Measurements from ENCODE around the gene RBPJ.

The RBPJ gene

GRCh38 chr4:26320538-26321372, at the start of gene RBPJ:
TSS of gene RBPJ (plus strand) at chr4:26321014. CDS start at chr4:26321029, 15 bp downstream.
- DNase-seq: peak; percentile 87

GRCh38 chr4:26271703-26272102, 49.1 kb upstream of the RBPJ start:
- no peak for DNase-seq

- DNase-seq: no peak
Observed at GRCh38 chr4:26272654-26273615, 47.9 kb upstream of the RBPJ start.

GRCh38 chr4:26273616-26273980, 47.2 kb upstream of the RBPJ start:
- DNase-seq: no peak

GRCh38 chr4:26275281-26275680, 45.5 kb upstream of the RBPJ start:
- DNase-seq: no peak

- DNase-seq: no peak
Observed at GRCh38 chr4:26279446-26279845, 41.4 kb upstream of the RBPJ start.

- DNase-seq: no peak
Observed at GRCh38 chr4:26281881-26282280, 38.9 kb upstream of the RBPJ start.

- no peak for DNase-seq
Observed at GRCh38 chr4:26284536-26284935, 36.3 kb upstream of the RBPJ start.

- no peak for DNase-seq
Observed at GRCh38 chr4:26285272-26285671, 35.5 kb upstream of the RBPJ start.

GRCh38 chr4:26287756-26288155, 33.1 kb upstream of the RBPJ start:
- no peak for DNase-seq

- DNase-seq: no peak
Observed at GRCh38 chr4:26288355-26288909, 32.4 kb upstream of the RBPJ start.

GRCh38 chr4:26289401-26289800, 31.4 kb upstream of the RBPJ start:
- DNase-seq: no peak

GRCh38 chr4:26290321-26290720, 30.5 kb upstream of the RBPJ start:
- DNase-seq: no peak

GRCh38 chr4:26294904-26295303, 25.9 kb upstream of the RBPJ start:
- DNase-seq: no peak

GRCh38 chr4:26296021-26296420, 24.8 kb upstream of the RBPJ start:
- DNase-seq: no peak

- DNase-seq: no peak
Observed at GRCh38 chr4:26296514-26296913, 24.3 kb upstream of the RBPJ start.

GRCh38 chr4:26297219-26297618, 23.6 kb upstream of the RBPJ start:
- no peak for DNase-seq

- no peak for DNase-seq
Observed at GRCh38 chr4:26298198-26298947, 22.4 kb upstream of the RBPJ start.

GRCh38 chr4:26299254-26299882, 21.4 kb upstream of the RBPJ start:
- no peak for DNase-seq

GRCh38 chr4:26300314-26301307, 20.2 kb upstream of the RBPJ start:
- DNase-seq: no peak

Measured in NCI-H2171 (cell line).